ENCODE measurements around the gene ARL6IP5. TPM values are rescaled to one million over a fixed set of nuclear protein-coding genes. Genes with fewer than 3 reads are reported as not detected.

The ARL6IP5 gene
- total and polyA plus RNA-seq, 2 of the 13 experiments (the other 11 are each of a cell fraction or from before 2014, with no cell fraction given): 23.7 to 29.6 TPM

DNA sequence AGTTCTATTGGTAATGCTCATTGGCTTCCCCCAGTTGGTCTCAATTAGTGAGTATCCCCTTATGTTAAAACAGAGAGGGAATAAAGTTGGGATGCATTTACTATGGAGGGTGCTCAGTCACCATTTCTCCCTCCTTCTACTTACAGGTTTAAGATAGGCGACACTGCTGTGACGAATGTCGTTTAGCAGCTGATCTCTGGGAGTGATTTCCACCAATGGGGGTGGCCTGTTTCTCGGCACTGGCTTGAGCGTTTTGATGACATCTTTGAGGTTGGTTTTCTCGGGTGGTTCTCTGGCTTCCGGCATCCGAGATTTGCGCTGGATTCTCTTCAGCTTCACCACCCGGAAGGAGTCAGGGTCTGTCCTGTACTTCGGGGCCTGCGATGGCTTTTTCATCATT is 33.8 kb downstream of the ARL6IP5 start (continued):
- TF ChIP-seq, protein P1, sequence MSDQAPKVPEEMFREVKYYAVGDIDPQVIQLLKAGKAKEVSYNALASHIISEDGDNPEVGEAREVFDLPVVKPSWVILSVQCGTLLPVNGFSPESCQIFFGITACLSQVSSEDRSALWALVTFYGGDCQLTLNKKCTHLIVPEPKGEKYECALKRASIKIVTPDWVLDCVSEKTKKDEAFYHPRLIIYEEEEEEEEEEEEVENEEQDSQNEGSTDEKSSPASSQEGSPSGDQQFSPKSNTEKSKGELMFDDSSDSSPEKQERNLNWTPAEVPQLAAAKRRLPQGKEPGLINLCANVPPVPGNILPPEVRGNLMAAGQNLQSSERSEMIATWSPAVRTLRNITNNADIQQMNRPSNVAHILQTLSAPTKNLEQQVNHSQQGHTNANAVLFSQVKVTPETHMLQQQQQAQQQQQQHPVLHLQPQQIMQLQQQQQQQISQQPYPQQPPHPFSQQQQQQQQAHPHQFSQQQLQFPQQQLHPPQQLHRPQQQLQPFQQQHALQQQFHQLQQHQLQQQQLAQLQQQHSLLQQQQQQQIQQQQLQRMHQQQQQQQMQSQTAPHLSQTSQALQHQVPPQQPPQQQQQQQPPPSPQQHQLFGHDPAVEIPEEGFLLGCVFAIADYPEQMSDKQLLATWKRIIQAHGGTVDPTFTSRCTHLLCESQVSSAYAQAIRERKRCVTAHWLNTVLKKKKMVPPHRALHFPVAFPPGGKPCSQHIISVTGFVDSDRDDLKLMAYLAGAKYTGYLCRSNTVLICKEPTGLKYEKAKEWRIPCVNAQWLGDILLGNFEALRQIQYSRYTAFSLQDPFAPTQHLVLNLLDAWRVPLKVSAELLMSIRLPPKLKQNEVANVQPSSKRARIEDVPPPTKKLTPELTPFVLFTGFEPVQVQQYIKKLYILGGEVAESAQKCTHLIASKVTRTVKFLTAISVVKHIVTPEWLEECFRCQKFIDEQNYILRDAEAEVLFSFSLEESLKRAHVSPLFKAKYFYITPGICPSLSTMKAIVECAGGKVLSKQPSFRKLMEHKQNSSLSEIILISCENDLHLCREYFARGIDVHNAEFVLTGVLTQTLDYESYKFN (CRISPR knock-in tag; conservative IDR thresholded peaks at IDR 0.05): no peak
- TF ChIP-seq, protein P2, sequence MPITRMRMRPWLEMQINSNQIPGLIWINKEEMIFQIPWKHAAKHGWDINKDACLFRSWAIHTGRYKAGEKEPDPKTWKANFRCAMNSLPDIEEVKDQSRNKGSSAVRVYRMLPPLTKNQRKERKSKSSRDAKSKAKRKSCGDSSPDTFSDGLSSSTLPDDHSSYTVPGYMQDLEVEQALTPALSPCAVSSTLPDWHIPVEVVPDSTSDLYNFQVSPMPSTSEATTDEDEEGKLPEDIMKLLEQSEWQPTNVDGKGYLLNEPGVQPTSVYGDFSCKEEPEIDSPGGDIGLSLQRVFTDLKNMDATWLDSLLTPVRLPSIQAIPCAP (CRISPR knock-in tag; IDR thresholded peaks at IDR 0.05; ENCODE audit: low read depth): no peak
- TF ChIP-seq, protein P3, sequence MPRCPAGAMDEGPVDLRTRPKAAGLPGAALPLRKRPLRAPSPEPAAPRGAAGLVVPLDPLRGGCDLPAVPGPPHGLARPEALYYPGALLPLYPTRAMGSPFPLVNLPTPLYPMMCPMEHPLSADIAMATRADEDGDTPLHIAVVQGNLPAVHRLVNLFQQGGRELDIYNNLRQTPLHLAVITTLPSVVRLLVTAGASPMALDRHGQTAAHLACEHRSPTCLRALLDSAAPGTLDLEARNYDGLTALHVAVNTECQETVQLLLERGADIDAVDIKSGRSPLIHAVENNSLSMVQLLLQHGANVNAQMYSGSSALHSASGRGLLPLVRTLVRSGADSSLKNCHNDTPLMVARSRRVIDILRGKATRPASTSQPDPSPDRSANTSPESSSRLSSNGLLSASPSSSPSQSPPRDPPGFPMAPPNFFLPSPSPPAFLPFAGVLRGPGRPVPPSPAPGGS (CRISPR knock-in tag; IDR thresholded peaks at IDR 0.05): no peak
- TF ChIP-seq, protein P4, sequence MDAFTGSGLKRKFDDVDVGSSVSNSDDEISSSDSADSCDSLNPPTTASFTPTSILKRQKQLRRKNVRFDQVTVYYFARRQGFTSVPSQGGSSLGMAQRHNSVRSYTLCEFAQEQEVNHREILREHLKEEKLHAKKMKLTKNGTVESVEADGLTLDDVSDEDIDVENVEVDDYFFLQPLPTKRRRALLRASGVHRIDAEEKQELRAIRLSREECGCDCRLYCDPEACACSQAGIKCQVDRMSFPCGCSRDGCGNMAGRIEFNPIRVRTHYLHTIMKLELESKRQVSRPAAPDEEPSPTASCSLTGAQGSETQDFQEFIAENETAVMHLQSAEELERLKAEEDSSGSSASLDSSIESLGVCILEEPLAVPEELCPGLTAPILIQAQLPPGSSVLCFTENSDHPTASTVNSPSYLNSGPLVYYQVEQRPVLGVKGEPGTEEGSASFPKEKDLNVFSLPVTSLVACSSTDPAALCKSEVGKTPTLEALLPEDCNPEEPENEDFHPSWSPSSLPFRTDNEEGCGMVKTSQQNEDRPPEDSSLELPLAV (CRISPR knock-in tag; conservative IDR thresholded peaks at IDR 0.05; ENCODE audit: low read depth): no peak
- TF ChIP-seq ZNF101 (CRISPR knock-in tag; IDR thresholded peaks at IDR 0.05; ENCODE audit: borderline replicate concordance, low read depth) (no peak), CEBPB (IDR thresholded peaks at IDR 0.05; ENCODE audit: borderline replicate concordance, low read depth, low read length) (no peak), CBX5 (CRISPR knock-in tag; IDR thresholded peaks at IDR 0.05; ENCODE audit: borderline replicate concordance) (no peak), MLLT10 (CRISPR knock-in tag; IDR thresholded peaks at IDR 0.05) (no peak), MTA1 (CRISPR knock-in tag; IDR thresholded peaks at IDR 0.05; ENCODE audit: borderline replicate concordance) (no peak), MAFK (conservative IDR thresholded peaks at IDR 0.05 in 1 of 2, IDR thresholded peaks at IDR 0.05 in 1 of 2; ENCODE audit: low read length in 2 of 2) (no peak), ZNF615 (CRISPR knock-in tag; IDR thresholded peaks at IDR 0.05; ENCODE audit: borderline replicate concordance) (no peak), RBAK (CRISPR knock-in tag; IDR thresholded peaks at IDR 0.05) (no peak), HCFC1 (IDR thresholded peaks at IDR 0.05; ENCODE audit: low read depth, low read length) (no peak)
- TF ChIP-seq, protein P5, sequence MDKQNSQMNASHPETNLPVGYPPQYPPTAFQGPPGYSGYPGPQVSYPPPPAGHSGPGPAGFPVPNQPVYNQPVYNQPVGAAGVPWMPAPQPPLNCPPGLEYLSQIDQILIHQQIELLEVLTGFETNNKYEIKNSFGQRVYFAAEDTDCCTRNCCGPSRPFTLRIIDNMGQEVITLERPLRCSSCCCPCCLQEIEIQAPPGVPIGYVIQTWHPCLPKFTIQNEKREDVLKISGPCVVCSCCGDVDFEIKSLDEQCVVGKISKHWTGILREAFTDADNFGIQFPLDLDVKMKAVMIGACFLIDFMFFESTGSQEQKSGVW (CRISPR knock-in tag; IDR thresholded peaks at IDR 0.05; ENCODE audit: borderline replicate concordance): no peak

Data from HepG2 (cell line).